Measurements from ENCODE around the gene CP. TPM values are rescaled to one million over a fixed set of nuclear protein-coding genes. Genes with fewer than 3 reads are reported as not detected.

CP gene
- total and polyA plus RNA-seq, 2 experiments from 2014 or later, result 2.8 to 3.6 TPM

DNA sequence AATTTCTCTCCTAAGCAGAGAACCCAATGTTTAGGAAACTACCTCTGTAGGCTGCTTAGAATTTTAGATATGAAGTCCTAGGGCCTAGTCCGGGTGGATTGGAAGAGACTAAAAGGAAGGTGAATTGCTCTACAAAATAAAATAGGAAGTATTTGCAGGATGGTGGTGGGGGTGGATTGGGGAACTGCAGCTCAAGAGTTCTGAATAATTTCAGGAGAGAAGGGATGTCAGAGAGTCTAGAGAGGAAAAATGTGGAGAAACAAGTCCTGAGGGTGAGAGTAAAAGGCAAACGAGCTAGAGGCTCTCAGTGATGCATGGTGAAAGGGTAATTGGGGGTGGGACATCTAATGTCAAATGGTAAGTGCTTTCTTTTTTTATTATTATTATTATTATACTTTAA lies 10.2 kb upstream of the CP start (continued):
- TF ChIP-seq, protein P1, sequence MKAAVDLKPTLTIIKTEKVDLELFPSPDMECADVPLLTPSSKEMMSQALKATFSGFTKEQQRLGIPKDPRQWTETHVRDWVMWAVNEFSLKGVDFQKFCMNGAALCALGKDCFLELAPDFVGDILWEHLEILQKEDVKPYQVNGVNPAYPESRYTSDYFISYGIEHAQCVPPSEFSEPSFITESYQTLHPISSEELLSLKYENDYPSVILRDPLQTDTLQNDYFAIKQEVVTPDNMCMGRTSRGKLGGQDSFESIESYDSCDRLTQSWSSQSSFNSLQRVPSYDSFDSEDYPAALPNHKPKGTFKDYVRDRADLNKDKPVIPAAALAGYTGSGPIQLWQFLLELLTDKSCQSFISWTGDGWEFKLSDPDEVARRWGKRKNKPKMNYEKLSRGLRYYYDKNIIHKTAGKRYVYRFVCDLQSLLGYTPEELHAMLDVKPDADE (IDR thresholded peaks at IDR 0.05), result no peak
- TF ChIP-seq POLR2AphosphoS5 (IDR thresholded peaks at IDR 0.05; ENCODE audit: low read depth), result no peak

DNA sequence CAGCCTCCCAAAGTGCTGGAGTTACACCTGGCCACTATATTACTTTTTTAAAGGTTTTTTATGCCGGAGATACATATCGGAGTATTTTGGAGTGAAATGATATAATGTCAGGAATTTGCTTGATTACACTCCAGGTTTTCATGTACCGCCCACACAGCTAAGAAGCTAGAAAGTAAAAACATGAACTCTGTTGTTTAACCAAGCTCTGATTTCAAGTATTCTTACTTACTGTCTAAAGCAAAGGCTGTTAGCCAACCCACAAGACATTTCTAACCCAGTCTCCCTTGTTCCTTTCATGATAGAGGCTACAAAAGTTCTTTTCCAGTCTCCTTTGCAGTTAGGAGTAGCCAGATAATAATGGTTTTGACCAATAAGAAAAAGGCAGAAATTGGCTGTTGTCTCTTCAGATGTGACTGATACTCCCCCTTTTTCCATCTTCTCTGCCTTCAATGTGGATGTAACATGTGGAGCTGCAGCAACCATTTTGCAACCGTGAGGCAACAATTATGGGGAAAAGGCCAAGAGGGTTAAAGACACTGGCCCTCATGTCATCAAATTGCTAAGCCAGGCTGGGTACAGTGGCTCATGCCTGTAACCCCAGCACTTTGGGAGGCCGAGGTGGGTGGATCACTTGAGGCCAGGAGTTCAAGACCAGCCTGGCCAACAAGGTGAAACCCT lies 6.1 kb upstream of the CP start:
- H3K4me3 Mint-ChIP-seq, result no peak overlapping the region

More for the DNA sequence above, 6.1 kb upstream of the CP start:
- no peaks in the 10 kb centered on the region for H3K79me2 ChIP-seq (replicated peaks; ENCODE audit: insufficient read depth)
- no peaks in the 10 kb centered on the region for H3K9me2 ChIP-seq (ENCODE audit: insufficient read depth)
- H3K27me3 ChIP-seq (ENCODE audit: insufficient read depth), result no peaks in the 10 kb centered on the region
- ATAC-seq (no peak), DNase-seq (ENCODE audit: low spot score) (no peak)
- H3K9me3 Mint-ChIP-seq, result no peaks in the 10 kb centered on the region; the same call in 2 of the 3 replicates
- no peak overlapping the region for H2AFZ ChIP-seq
- H3K4me2 ChIP-seq, result no peak overlapping the region
- peaks cover 3% of the 10 kb centered on the region for H3K27me3 Mint-ChIP-seq (ENCODE audit: insufficient read depth, low read depth, poor library complexity)
- H3F3A ChIP-seq (replicated peaks; ENCODE audit: low read depth), result no peaks in the 10 kb centered on the region; the same call in 1 of the 2 replicates
- H3K4me1 Mint-ChIP-seq, result peaks cover 14% of the 10 kb centered on the region
- H3K4me3 ChIP-seq, result no peak overlapping the region
- H3K36me3 Mint-ChIP-seq (ENCODE audit: low read depth), result no peaks in the 10 kb centered on the region
- no peak overlapping the region for H3K27ac Mint-ChIP-seq
- no peak for TF ChIP-seq CREB1 (CRISPR knock-in tag; IDR thresholded peaks at IDR 0.05; ENCODE audit: low read depth)
- TF ChIP-seq, protein P2, sequence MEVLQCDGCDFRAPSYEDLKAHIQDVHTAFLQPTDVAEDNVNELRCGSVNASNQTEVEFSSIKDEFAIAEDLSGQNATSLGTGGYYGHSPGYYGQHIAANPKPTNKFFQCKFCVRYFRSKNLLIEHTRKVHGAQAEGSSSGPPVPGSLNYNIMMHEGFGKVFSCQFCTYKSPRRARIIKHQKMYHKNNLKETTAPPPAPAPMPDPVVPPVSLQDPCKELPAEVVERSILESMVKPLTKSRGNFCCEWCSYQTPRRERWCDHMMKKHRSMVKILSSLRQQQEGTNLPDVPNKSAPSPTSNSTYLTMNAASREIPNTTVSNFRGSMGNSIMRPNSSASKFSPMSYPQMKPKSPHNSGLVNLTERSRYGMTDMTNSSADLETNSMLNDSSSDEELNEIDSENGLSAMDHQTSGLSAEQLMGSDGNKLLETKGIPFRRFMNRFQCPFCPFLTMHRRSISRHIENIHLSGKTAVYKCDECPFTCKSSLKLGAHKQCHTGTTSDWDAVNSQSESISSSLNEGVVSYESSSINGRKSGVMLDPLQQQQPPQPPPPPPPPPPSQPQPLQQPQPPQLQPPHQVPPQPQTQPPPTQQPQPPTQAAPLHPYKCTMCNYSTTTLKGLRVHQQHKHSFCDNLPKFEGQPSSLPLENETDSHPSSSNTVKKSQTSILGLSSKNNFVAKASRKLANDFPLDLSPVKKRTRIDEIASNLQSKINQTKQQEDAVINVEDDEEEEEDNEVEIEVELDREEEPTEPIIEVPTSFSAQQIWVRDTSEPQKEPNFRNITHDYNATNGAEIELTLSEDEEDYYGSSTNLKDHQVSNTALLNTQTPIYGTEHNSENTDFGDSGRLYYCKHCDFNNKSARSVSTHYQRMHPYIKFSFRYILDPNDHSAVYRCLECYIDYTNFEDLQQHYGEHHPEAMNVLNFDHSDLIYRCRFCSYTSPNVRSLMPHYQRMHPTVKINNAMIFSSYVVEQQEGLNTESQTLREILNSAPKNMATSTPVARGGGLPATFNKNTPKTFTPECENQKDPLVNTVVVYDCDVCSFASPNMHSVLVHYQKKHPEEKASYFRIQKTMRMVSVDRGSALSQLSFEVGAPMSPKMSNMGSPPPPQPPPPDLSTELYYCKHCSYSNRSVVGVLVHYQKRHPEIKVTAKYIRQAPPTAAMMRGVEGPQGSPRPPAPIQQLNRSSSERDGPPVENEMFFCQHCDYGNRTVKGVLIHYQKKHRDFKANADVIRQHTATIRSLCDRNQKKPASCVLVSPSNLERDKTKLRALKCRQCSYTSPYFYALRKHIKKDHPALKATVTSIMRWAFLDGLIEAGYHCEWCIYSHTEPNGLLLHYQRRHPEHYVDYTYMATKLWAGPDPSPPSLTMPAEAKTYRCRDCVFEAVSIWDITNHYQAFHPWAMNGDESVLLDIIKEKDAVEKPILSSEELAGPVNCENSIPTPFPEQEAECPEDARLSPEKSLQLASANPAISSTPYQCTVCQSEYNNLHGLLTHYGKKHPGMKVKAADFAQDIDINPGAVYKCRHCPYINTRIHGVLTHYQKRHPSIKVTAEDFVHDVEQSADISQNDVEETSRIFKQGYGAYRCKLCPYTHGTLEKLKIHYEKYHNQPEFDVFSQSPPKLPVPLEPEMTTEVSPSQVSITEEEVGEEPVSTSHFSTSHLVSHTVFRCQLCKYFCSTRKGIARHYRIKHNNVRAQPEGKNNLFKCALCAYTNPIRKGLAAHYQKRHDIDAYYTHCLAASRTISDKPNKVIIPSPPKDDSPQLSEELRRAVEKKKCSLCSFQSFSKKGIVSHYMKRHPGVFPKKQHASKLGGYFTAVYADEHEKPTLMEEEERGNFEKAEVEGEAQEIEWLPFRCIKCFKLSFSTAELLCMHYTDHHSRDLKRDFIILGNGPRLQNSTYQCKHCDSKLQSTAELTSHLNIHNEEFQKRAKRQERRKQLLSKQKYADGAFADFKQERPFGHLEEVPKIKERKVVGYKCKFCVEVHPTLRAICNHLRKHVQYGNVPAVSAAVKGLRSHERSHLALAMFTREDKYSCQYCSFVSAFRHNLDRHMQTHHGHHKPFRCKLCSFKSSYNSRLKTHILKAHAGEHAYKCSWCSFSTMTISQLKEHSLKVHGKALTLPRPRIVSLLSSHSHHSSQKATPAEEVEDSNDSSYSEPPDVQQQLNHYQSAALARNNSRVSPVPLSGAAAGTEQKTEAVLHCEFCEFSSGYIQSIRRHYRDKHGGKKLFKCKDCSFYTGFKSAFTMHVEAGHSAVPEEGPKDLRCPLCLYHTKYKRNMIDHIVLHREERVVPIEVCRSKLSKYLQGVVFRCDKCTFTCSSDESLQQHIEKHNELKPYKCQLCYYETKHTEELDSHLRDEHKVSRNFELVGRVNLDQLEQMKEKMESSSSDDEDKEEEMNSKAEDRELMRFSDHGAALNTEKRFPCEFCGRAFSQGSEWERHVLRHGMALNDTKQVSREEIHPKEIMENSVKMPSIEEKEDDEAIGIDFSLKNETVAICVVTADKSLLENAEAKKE (CRISPR knock-in tag; IDR thresholded peaks at IDR 0.05), result no peak
- H4K20me1 ChIP-seq (replicated peaks; ENCODE audit: insufficient read depth), result no peaks in the 10 kb centered on the region
- no peaks in the 10 kb centered on the region for H3K36me3 ChIP-seq (ENCODE audit: insufficient read depth)
- H3K27ac ChIP-seq (ENCODE audit: low read depth), result no peak overlapping the region
- 0 out of 2 replicates have a peak, but pooled peaks cover 5% of the 10 kb centered on the region for H3K4me1 ChIP-seq (ENCODE audit: insufficient read depth)
